H1 (cell line): ENCODE measurements around the gene LSM10. TPM values are rescaled to one million over a fixed set of nuclear protein-coding genes. Genes with fewer than 3 reads are reported as not detected.

Experiments used
- BCL11A ChIP-seq, 2 experiments: IDR thresholded peaks; one replicate each; pipeline ENCODE4 v1.6.1; 2011; ENCODE audit warnings: low read depth in 2 of 2, low read length in 2 of 2, mild to moderate bottlenecking in 2 of 2
- CHD1 ChIP-seq: IDR thresholded peaks from 2 replicates; pipeline ENCODE4 v1.6.1; 2012; ENCODE audit warnings: low read depth, low read length, improper control_type of control experiment
- CREB1 ChIP-seq: IDR thresholded peaks from 2 replicates; pipeline ENCODE4 v1.6.1; 2012; ENCODE audit warnings: inconsistent platforms
- CTBP2 ChIP-seq: IDR thresholded peaks from 2 replicates; pipeline ENCODE4 v1.7.0; 2011; ENCODE audit warnings: borderline replicate concordance, mild to moderate bottlenecking, moderate library complexity, mixed read lengths, low read length; ENCODE audit not compliant: insufficient read depth, insufficient read length
- HDAC2 ChIP-seq, 2 experiments: fragments of 300-600 bp in 1 of 2; sonication (generic) in 1 of 2; IDR thresholded peaks; 2 replicates each; pipeline ENCODE4 v1.6.1; 2011 to 2012; ENCODE audit warnings: low read depth in 2 of 2, low read length in 2 of 2, mild to moderate bottlenecking in 2 of 2, moderate library complexity in 2 of 2, borderline replicate concordance in 1 of 2, inconsistent platforms in 1 of 2
- KDM1A ChIP-seq: fragments of 200-600, 300-600 bp; sonication (generic); IDR thresholded peaks from 2 replicates; pipeline ENCODE4 v1.7.1; 2016; ENCODE audit warnings: mild to moderate bottlenecking, low read length, borderline replicate concordance
- RAD21 ChIP-seq, 2 experiments: IDR thresholded peaks in 1 of 2; conservative IDR thresholded peaks in 1 of 2; 2 replicates each; pipeline ENCODE4 v1.6.1; 2011; ENCODE audit warnings: low read depth in 2 of 2, low read length in 2 of 2, improper control_type of control experiment in 1 of 2, inconsistent platforms in 1 of 2, mild to moderate bottlenecking in 1 of 2, moderate library complexity in 1 of 2
- RFX5 ChIP-seq: IDR thresholded peaks from 2 replicates; pipeline ENCODE4 v1.6.1; 2011; ENCODE audit warnings: low read depth, low read length, improper control_type of control experiment, borderline replicate concordance
- RXRA ChIP-seq: IDR thresholded peaks from 2 replicates; pipeline ENCODE4 v1.6.1; 2011; ENCODE audit warnings: low read depth, mild to moderate bottlenecking, low read length, moderate library complexity; ENCODE audit not compliant: insufficient read depth
- SP1 ChIP-seq: IDR thresholded peaks from 2 replicates; pipeline ENCODE4 v1.6.1; 2011; ENCODE audit warnings: low read depth, low read length
- SUZ12 ChIP-seq: fragments of 200-600 bp; sonication (generic); IDR thresholded peaks from 2 replicates; pipeline ENCODE4 v1.6.1; 2012; ENCODE audit warnings: mild to moderate bottlenecking, inconsistent platforms, low read length, moderate library complexity, mixed read lengths
- TCF12 ChIP-seq: IDR thresholded peaks from 2 replicates; pipeline ENCODE4 v1.6.1; 2011; ENCODE audit warnings: low read depth, mild to moderate bottlenecking, low read length
- YY1 ChIP-seq: IDR thresholded peaks from 2 replicates; pipeline ENCODE4 v1.6.1; 2011; ENCODE audit warnings: low read depth, mild to moderate bottlenecking, low read length
- ZNF274 ChIP-seq: IDR thresholded peaks from 2 replicates; pipeline ENCODE4 v1.7.0; 2012; ENCODE audit warnings: low read length, borderline replicate concordance; ENCODE audit errors: extremely low read depth
- polyA plus RNA-seq, 7 experiments: library from polyadenylated mRNA; depleted of rRNA in 3 of 7; stranded (reverse) in 5 of 7; unstranded in 2 of 7; fragments of >200 nt in 5 of 7; fragments of 200-250 nt in 2 of 7; gene quantifications; 1 replicate in 5 of 7; 2 replicates in 1 of 7; 4 replicates in 1 of 7; pipeline versions ENCODE4 v1.2.1 to v1.2.3, GENCODE V29; 2011 to 2013; ENCODE audit warnings: missing spikeins in 2 of 7, mixed read lengths in 2 of 7
- total RNA-seq: library from RNA; stranded (reverse); fragmentation: NEBNext Ultra II Directional; extraction: Animal tissue kit (Norgen Biotek cat#: 25700); gene quantifications from 2 replicates; pipeline ENCODE4 v1.2.1, GENCODE V29; 2021
- TF ChIP-seq, protein P1 (sequence below), 3 experiments: IDR thresholded peaks; 1 replicate in 2 of 3; 2 replicates in 1 of 3; pipeline versions ENCODE4 v1.5.1 to v1.6.1; 2011; ENCODE audit warnings: low read length in 3 of 3, mild to moderate bottlenecking in 3 of 3, inconsistent platforms in 2 of 3, low read depth in 1 of 3, moderate library complexity in 1 of 3; ENCODE audit not compliant: insufficient read depth in 1 of 3; ENCODE audit errors: control extremely low read depth in 1 of 3
- TF ChIP-seq, protein P2 (sequence below): IDR thresholded peaks from 2 replicates; pipeline ENCODE4 v1.6.1; 2012; ENCODE audit warnings: low read length, inconsistent platforms
- TF ChIP-seq, protein P3 (sequence below): IDR thresholded peaks from 2 replicates; pipeline ENCODE4 v1.6.1; 2011; ENCODE audit warnings: low read length, improper control_type of control experiment

LSM10 gene
- total and polyA plus RNA-seq, 2 of the 8 experiments (the other 6 are each of a cell fraction or from before 2014, with no cell fraction given), result 59.5 to 140 TPM

DNA sequence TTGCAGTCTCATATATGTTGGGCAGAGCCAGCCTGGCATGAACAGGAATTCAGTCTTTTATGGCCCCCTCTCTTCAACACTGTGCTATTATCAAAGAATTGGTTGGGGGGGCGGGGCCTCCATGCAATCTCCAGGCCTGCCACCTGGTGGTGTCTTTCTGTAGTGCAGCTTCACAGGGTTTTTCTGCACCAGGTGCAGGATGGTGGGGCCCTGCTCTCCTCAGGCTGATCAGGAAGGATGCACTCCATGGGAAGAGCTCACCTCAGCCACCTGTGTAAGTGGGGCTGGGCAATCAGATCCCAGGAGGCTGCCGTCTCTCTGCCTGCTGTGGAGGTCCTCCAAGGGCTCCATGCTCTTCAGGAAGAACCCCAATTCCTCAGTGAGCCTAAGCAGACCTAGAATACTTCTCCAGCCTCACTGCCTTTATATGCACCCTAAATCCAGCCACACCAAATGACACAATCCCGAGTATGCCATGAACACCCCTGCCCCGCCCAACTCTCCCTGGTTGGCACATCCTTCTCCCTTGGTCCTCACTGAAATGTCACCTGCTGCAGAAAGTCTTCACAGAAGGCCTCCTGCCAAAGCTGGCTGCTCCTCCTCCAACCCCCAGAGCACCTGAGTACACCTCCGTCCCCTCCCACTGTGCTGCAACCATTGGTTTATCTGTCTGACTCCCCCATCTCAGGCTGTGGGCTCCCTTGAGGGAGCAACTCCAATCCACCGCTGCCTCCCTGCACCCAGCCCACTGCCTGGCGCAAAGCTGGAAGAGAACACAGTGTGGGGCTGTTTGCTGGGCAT lies 28.4 kb downstream of the LSM10 start (continued):
- TF ChIP-seq ZNF274, result no peak
- TF ChIP-seq, protein P1, sequence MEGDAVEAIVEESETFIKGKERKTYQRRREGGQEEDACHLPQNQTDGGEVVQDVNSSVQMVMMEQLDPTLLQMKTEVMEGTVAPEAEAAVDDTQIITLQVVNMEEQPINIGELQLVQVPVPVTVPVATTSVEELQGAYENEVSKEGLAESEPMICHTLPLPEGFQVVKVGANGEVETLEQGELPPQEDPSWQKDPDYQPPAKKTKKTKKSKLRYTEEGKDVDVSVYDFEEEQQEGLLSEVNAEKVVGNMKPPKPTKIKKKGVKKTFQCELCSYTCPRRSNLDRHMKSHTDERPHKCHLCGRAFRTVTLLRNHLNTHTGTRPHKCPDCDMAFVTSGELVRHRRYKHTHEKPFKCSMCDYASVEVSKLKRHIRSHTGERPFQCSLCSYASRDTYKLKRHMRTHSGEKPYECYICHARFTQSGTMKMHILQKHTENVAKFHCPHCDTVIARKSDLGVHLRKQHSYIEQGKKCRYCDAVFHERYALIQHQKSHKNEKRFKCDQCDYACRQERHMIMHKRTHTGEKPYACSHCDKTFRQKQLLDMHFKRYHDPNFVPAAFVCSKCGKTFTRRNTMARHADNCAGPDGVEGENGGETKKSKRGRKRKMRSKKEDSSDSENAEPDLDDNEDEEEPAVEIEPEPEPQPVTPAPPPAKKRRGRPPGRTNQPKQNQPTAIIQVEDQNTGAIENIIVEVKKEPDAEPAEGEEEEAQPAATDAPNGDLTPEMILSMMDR (IDR thresholded peaks at IDR 0.05; ENCODE audit: control extremely low read depth in 1 of 3, insufficient read depth in 1 of 3, low read depth in 1 of 3, low read length in 3 of 3), result peak; percentile 85 to 94 (median 87)
- peak; percentile 55 to 63 for TF ChIP-seq RAD21 (IDR thresholded peaks at IDR 0.05 in 1 of 2, conservative IDR thresholded peaks at IDR 0.05 in 1 of 2; ENCODE audit: low read depth in 2 of 2, low read length in 2 of 2)
- TF ChIP-seq, protein P2, sequence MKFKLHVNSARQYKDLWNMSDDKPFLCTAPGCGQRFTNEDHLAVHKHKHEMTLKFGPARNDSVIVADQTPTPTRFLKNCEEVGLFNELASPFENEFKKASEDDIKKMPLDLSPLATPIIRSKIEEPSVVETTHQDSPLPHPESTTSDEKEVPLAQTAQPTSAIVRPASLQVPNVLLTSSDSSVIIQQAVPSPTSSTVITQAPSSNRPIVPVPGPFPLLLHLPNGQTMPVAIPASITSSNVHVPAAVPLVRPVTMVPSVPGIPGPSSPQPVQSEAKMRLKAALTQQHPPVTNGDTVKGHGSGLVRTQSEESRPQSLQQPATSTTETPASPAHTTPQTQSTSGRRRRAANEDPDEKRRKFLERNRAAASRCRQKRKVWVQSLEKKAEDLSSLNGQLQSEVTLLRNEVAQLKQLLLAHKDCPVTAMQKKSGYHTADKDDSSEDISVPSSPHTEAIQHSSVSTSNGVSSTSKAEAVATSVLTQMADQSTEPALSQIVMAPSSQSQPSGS, result no peak
- TF ChIP-seq HDAC2 (IDR thresholded peaks at IDR 0.05; ENCODE audit: borderline replicate concordance in 1 of 2, low read depth in 2 of 2, low read length in 2 of 2), result 0 out of 4 replicates have a peak, but pooled peaks of 1 of the 2 experiments have one; percentile 7
- no peak for TF ChIP-seq BCL11A (IDR thresholded peaks at IDR 0.05; ENCODE audit: low read depth in 2 of 2, low read length in 2 of 2)
- TF ChIP-seq, protein P3, sequence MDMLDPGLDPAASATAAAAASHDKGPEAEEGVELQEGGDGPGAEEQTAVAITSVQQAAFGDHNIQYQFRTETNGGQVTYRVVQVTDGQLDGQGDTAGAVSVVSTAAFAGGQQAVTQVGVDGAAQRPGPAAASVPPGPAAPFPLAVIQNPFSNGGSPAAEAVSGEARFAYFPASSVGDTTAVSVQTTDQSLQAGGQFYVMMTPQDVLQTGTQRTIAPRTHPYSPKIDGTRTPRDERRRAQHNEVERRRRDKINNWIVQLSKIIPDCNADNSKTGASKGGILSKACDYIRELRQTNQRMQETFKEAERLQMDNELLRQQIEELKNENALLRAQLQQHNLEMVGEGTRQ, result no peak
- 0 out of 2 replicates have a peak, but pooled peaks have one; percentile 35 for TF ChIP-seq YY1
- no peak for TF ChIP-seq KDM1A
- no peak for TF ChIP-seq RFX5
- no peak for TF ChIP-seq RXRA
- TF ChIP-seq SUZ12, result no peak
- no peak for TF ChIP-seq CTBP2
- no peak for TF ChIP-seq CHD1
- peak; percentile 75; the same call in 1 of the 2 replicates for TF ChIP-seq SP1
- peak; percentile 78; the same call in 1 of the 2 replicates for TF ChIP-seq TCF12
- peak; percentile 68 for TF ChIP-seq CREB1
